SH-SY5Y (cell line): ENCODE results near the gene WDR5B.

Experiments used
- GATA2 ChIP-seq: IDR thresholded peaks from 2 replicates; pipeline ENCODE4 v1.6.1; 2011; ENCODE audit warnings: mild to moderate bottlenecking, low read depth, low read length
- GATA3 ChIP-seq: IDR thresholded peaks from 2 replicates; pipeline ENCODE4 v1.6.1; 2011; ENCODE audit warnings: low read depth, mild to moderate bottlenecking, low read length, moderate library complexity

DNA sequence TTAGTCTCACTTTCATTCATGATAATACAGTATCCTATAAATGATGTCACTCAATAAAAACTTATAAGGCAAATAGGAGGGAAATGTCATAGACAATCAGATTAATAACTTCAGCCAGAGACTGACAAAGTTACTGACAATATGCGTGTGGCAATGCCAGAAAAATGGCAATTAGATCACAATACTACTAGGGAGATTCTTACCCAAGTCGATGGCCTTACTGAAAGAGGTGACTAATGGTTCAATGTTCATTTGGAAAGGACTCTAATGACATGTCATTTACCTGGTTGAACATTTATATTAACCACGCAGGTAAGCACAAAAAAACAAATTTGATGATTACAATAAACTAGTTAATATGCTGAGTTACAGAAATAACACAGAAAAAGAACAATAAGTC, 45.9 kb upstream of the WDR5B start:
- TF ChIP-seq GATA2 = no peak
- no peak for TF ChIP-seq GATA3
